SK-N-SH treated with all-trans-retinoic acid at 6 μM for 48 hours (cell line): ENCODE measurements around the gene TMOD4.

Source experiments
- ISL1 ChIP-seq: fragments of 250-450 bp; sonication (Bioruptor Pico); IDR thresholded peaks from 2 replicates; pipeline ENCODE4 v2.1.2; 2022; ENCODE audit warnings: mild to moderate bottlenecking, moderate library complexity
- TCF4 ChIP-seq: fragments of 250-450 bp; sonication (Bioruptor Pico); IDR thresholded peaks from 2 replicates; pipeline ENCODE4 v1.8.0; 2021; ENCODE audit warnings: mild to moderate bottlenecking, moderate library complexity, borderline replicate concordance
- TSHZ2 ChIP-seq: fragments of 250-450 bp; sonication (Bioruptor Pico); IDR thresholded peaks from 2 replicates; pipeline ENCODE4 v1.5.0; 2020; ENCODE audit warnings: mild to moderate bottlenecking, moderate library complexity
- TF ChIP-seq, protein P1 (sequence below): fragments of 250-450 bp; sonication (Bioruptor Pico); IDR thresholded peaks from 2 replicates; pipeline ENCODE4 v1.8.0; 2020; ENCODE audit warnings: mild to moderate bottlenecking, moderate library complexity, borderline replicate concordance

DNA sequence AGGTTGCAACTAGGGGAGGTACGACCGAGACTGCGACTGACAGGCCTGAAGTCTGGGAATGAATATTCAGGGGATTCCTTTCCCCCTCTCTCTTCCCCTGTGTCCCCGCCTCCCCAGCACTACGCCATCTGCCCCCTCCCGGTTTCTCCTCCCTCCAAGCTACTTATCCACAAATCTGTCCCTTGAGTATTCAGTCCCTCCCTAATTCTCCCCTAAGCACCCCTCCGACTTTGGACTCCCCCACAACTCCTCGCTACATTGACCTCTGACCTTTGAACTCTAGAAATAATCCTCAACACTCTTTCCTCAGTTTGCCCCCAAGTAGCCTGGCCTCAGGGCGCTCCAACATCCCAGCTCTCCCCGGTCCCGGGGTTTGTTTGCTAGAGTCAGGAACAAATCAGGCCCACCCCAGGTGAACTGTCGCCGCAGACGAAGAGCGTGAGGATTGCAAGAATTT, 10.5 kb downstream of the TMOD4 start:
- TF ChIP-seq TSHZ2 (CRISPR knock-in tag) (no peak), ISL1 (no peak), TCF4 (CRISPR knock-in tag) (no peak)
- TF ChIP-seq, protein P1, sequence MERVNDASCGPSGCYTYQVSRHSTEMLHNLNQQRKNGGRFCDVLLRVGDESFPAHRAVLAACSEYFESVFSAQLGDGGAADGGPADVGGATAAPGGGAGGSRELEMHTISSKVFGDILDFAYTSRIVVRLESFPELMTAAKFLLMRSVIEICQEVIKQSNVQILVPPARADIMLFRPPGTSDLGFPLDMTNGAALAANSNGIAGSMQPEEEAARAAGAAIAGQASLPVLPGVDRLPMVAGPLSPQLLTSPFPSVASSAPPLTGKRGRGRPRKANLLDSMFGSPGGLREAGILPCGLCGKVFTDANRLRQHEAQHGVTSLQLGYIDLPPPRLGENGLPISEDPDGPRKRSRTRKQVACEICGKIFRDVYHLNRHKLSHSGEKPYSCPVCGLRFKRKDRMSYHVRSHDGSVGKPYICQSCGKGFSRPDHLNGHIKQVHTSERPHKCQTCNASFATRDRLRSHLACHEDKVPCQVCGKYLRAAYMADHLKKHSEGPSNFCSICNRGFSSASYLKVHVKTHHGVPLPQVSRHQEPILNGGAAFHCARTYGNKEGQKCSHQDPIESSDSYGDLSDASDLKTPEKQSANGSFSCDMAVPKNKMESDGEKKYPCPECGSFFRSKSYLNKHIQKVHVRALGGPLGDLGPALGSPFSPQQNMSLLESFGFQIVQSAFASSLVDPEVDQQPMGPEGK (CRISPR knock-in tag): no peak
